ENCODE results near the gene DRG2.

DRG2 gene

GRCh38 chr17:18076936-18077335 lies 10.8 kb upstream of the DRG2 start:
- no peak for DNase-seq

GRCh38 chr17:18079543-18079942 lies 8.2 kb upstream of the DRG2 start:
- no peak for DNase-seq

- no peak for DNase-seq
Observed at GRCh38 chr17:18084256-18084655, 3.5 kb upstream of the DRG2 start.

GRCh38 chr17:18089613-18090012 lies 1.9 kb downstream of the DRG2 start:
- DNase-seq = no peak

- DNase-seq = no peak
Observed at GRCh38 chr17:18093616-18094408, 6.1 kb downstream of the DRG2 start.

- DNase-seq = no peak
Observed at GRCh38 chr17:18094409-18094807, 6.7 kb downstream of the DRG2 start.

GRCh38 chr17:18099516-18099915 lies 11.8 kb downstream of the DRG2 start:
- no peak for DNase-seq

DNA sequence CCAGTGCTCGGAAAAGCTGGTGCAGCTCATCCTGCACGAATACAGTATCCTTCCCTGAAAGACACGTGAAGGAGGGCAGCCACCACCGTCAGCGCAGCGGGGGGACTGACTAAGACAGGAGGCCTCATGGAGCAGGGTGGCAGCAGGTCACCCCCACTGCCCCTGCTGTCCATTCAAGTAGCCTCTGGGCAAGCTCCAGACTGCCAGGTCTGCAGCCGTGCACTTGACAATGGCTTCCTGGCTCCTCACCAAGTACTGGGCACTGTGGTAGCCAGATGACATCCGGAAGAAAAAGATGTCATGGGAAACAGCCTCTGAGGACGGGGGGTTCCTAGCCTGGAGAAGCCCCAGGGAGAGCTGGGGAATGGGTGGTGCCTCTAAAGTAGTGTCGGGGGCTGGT lies 12.9 kb downstream of the DRG2 start:
- DNase-seq = no peak

DNA sequence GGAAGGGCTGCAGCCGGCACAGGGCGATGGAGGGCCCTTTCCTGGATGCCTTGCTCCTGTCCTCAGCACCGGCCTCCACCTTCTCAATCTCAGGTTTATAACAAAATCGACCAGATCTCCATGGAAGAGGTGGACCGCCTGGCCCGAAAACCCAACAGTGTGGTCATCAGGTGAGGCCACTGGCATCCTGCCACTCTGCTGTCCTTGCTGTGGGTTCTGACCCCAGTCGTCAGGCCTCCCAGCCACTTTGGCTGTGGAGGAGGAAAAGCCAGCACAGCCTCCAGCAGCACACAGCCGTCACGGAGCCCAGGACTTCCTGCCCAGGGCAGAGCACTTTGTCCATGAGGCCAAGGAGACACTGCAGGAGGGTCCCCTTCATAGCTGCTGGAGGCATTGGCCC lies 14.1 kb downstream of the DRG2 start:
- DNase-seq = no peak

GRCh38 chr17:18102640-18103039 lies 14.9 kb downstream of the DRG2 start:
- DNase-seq = no peak

GRCh38 chr17:18105027-18105426 lies 17.3 kb downstream of the DRG2 start:
- DNase-seq = no peak

GRCh38 chr17:18105595-18105994 lies 17.8 kb downstream of the DRG2 start:
- DNase-seq = no peak

- DNase-seq = no peak
Observed at GRCh38 chr17:18106211-18106610, 18.5 kb downstream of the DRG2 start.

DNA sequence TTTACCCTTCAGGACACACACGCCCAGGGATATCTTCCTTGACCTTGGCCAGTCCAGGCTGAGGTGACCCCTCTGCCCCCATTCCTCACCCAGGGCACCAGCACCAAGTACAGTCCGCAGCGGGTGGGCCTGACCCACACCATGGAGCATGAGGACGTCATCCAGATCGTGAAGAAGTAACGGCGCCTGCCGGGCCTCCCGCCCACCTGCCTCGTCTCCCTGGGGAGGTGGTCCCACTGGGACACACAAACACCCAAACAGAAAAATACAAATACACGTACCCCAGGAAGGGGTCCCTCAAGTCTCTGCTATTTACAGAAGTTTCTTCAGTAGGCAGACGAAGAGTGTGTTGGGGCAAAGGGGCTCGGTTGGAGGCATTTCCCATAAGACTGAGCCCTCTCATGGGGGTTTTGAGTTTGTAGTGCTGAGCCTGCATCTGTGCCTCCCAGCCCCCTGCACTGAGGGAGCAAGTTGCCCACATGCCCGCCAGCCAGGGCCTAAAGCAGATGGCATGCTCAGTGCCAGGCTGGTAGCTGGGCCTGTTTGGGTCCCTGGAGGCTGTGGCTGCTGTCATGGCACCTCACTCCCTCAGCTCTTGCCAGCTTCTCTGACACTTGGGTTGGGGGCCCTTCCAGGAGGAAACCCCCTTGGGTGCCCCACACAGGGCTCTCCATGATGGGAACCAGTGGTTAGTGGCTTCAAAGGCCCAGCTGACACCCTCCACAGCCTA lies 19.5 kb downstream of the DRG2 start:
- no peak for DNase-seq

DNA sequence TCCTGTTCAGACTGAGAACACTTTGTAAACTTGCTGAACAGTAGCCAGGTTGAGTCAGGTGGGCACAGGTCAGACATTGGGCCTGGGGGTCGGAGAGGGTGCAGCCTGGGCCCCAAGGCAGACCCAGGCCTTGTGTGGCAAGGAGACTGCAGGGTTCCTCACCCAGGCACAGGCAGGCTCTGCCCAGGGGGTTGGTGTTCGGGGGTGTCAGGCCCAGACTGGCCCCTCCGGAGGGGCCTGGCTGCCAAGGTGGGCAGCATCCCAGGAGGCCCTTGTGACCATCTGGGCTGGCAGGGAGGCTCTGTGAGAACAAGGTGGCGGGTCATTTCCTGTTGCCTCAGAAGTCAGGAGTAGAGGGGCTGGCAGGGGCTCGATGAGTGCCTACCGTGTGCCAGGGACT lies 20.2 kb downstream of the DRG2 start:
- no peak for DNase-seq

DNA sequence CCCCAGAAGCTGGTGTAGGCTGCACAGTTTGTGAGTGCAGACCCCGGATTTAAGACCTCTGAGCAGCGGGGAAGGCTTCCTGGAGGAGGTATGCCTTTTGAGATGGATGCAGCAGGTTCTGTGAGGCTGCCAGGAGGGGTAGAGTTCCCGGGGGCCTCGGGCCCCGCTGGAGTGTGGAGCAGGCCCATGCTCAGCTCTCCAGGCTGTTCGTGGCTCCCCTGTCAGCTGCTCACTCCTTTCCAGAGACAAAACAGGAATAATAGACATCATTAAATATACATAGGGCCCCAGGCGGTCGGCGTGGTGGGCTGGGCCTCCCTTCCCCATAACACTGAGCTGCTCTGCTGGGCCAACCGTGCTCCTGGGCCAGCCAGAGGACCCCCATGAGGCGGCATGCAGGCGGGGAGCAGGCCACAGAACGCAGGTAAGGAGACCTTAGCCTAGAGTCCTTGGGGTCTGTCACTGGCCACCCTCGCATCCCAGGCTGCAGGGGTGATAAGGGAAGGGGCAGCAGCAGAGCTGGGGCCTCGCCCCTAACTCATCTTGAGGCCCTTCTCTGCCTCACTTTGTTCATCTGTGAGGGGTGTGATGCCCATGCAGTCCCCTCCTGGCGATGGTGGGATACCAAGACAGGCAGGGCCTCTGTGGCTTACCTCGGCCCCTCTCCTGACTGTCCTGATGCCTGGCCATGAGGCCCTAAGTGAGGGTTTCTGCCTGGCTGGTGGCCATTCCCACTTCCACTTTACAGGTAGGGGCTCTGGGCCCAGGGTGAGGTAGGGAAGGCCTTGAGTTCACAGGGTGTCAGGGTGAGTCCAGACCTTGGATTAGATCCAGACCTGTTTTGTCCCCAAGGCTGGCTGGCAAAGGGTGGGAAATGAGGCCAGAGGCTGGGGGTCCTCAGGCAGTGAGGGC lies 20.9 kb downstream of the DRG2 start, which contains the start of gene MYO15A:
MYO15A (plus strand) TSS at position 356 of the 912 bp plus-strand sequence. CDS start 10,045 bp downstream, outside the sequence.
- no peak for DNase-seq

DNA sequence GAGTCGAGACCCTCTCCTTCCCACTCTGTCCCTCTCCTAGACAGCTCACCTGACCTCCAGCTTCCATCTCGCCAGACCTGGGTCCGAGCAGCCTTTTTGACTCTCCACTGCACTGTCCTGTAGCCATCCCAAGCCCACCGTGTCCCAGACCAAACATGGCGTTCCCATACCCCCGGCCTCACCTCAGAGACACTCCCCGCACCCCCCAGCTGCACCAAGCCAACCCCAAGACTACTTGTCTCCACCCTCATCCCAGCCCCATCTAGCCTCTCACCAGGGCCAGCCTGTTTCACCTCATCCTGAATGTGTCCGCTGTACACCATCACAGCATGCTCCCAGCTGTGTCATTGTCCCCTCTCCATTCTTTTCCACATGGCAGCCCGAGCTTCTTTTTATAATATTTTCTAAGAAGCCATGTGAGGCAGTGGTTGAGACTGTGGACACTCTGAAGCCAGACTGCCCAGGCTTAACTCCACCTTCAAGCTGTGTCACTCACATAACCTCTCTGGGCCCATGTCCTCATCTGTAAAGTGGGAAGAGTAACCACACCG lies 22.3 kb downstream of the DRG2 start:
- no peak for DNase-seq

DNA sequence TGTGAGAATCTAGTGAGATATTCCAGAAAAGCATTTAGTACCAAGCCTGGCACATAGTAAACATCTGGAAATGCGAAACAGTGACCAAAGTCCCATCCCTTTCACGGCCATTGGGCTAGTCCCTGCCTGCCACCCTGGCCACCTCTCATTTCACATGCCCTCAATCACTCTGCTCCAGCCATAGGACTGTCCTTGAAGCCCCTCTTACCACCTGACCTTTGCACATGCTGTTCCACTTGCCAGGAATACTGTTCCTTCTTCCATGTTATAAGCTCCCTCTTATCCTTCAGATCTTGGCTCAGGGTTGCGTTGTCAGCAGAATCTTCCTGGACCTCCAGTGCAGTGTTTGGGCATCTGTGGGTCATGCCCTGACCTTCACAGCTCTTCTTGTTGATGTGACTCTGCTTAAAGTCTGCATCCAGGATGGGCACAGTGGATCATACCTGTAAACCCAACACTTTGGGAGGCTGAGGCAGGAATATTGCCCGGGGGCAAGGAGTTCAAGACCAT lies 22.9 kb downstream of the DRG2 start:
- DNase-seq = no peak

GRCh38 chr17:18111330-18111971 lies 23.7 kb downstream of the DRG2 start:
- DNase-seq = no peak

DNA sequence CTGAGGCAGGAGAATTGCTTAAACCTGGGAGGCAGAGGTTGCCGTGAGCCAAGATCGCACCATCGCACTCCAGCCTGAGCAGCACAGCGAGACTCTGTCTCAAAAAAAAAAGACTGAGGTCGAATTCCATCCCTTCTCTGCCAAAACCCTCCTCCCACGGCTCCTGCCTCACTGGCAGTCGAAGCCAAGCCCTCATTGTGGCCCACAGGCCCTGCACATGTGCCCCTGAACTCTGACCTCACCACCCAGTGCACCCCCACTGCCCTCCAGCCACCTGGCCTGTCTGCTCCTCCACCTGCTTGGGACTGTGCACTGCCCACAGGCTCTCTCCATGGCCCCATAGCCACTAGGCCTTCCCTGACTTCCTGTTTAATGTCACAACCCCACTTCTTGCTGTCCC lies 27.8 kb downstream of the DRG2 start:
- DNase-seq = no peak

- no peak for DNase-seq
Observed at GRCh38 chr17:18116078-18116477, 28.3 kb downstream of the DRG2 start.

DNA sequence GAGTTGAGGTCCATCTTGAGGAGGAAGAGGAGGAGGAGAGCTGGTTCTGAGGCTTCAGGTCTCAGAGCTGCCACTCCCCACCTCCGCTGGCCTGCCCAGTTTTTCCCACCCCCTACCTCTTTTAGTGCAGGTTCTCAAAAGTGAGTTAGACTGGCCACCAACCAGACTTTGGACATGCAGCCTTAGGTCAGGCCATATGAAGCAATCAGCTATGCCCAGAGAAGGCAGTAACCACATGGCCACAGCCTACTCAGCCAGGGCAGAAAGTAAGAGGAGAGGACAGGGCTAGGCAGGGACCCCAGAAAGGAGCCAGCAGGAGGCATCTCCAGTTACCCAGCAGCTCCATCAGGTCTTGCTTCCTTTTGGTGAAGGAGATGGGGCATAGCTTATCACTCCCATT lies 29.8 kb downstream of the DRG2 start:
- DNase-seq = no peak

All from 8988T (cell line).